HG02973 (cell line): Measurements from ENCODE around the gene DEUP1.
"Not testable (repeated sequence)": the region's sequence is repeated elsewhere in the genome, so short reads cannot be mapped to it uniquely, and the experiment has no call there.

Source experiments
- ATAC-seq: cut with Tn5 transposase; IDR thresholded peaks from one replicate; pipeline ENCODE4 v1.9.1; 2021; ENCODE audit warnings: moderate library complexity; ENCODE audit not compliant: unreplicated experiment

Gene DEUP1, protein sequence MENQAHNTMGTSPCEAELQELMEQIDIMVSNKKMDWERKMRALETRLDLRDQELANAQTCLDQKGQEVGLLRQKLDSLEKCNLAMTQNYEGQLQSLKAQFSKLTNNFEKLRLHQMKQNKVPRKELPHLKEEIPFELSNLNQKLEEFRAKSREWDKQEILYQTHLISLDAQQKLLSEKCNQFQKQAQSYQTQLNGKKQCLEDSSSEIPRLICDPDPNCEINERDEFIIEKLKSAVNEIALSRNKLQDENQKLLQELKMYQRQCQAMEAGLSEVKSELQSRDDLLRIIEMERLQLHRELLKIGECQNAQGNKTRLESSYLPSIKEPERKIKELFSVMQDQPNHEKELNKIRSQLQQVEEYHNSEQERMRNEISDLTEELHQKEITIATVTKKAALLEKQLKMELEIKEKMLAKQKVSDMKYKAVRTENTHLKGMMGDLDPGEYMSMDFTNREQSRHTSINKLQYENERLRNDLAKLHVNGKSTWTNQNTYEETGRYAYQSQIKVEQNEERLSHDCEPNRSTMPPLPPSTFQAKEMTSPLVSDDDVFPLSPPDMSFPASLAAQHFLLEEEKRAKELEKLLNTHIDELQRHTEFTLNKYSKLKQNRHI

DNA sequence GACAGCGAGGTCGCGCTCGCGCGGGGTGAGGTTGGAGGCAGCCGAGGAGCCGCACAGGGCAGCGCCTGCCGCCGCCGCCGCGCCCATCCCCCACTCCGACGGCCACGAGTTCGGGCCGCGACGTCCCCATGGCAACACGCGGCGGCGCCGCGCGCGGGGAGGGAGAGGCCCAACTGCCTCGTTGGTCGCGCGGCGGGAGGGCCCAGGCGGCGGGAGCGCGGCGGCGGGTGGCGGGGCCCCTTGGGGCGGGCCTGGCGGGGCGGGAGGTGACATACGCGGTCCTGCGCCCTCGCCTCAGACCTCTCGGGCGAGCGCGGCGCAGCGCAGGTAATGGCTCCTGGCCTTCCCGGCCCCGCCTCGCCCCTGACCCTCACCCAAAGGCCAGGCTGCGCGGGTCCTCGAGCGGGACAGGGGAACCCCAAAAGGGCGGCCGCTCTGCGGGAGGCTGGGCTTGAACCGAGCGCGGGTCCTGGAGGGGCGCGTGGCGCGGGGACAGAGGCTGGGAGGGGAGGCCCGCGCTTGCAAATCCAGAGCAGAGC is at the start of gene DEUP1:
TSS of gene DEUP1 (plus strand) at position 297 of the 539 bp plus-strand sequence. CDS start 1,518 bp downstream, outside the sequence.
- peak; percentile 58 for ATAC-seq

GRCh38 chr11:93285430-93285829 is 45.1 kb upstream of the DEUP1 start:
- ATAC-seq = no peak

DNA sequence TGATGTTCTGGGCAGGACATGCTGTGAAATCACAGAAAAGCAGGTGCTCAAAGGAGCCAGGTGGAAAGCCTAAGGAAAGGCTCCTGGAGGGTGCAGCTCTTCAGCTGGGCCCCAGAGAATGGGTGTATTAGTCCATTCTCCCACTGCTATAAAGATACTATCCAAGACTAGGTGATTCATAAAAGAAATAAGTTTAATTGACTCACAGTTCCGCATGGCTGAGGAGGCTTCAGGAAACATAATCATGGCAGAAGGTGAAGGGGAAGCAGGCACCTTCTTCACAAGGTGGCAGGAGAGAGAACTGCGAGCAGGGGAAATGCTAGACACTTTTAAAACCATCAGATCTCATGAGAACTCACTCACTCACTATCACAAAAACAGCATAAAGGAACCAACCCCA is 43.1 kb upstream of the DEUP1 start:
- ATAC-seq = no peak

- no peak for ATAC-seq
Measured at GRCh38 chr11:93288079-93288478, 42.5 kb upstream of the DEUP1 start.

DNA sequence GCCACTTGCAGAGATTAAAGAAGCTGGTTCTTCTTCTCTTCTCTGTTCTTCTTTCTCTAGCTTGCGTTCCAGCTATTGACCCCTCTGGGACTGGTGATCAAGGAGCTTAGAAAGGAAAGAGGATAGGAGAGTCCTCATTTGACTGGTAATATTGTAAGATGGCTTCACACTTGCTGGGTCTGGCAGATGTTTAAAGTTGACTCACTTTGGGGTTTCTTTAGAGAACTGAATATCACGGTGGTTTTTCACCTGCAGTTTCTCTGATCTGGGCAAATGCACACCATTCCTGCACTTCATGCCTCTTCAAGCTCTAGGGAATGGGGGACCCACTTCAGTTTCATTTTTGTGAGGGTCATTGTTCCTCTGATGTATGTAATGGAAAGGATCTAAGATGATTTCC is 41.8 kb upstream of the DEUP1 start:
- ATAC-seq = no peak

GRCh38 chr11:93289782-93290463 is 40.6 kb upstream of the DEUP1 start:
- ATAC-seq = no peak

DNA sequence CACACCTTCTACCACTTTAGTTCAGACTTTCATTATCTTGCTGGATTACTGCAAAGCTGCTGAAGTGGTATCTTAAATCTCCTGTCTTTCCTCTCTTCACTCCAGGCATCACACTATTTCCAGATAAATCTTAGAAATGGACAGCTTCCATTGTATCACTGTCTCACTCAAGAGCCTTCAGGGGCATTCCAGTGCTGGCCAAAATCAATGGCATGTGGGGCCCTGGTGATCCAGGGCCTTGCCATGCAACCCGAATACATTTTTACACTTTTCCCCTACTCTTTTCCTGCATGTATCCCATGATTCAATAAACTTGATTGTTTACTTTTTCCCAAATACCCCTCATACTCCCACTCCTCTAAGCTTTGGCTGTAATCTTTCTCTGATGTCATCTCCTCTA is 39.4 kb upstream of the DEUP1 start:
- no peak for ATAC-seq

DNA sequence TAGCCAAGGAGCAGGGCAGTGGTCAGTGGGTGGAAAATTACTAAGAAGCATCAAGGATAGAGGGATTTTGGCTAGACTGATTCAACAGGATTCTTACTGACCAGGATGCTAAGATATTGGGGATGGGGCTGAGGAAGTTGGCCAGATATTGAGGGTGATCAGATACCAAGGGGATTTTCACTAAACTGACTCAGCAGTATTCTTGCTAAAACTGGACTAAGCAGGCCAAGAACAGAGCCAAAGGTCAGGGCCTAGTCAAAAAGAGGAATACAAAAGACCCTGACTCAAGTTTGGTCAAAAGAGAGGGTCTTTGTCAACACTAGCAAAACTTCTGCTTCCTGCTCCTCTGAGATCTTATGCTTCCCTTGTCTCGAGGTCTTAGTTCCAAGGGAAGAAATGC is 38.6 kb upstream of the DEUP1 start:
- no peak for ATAC-seq

DNA sequence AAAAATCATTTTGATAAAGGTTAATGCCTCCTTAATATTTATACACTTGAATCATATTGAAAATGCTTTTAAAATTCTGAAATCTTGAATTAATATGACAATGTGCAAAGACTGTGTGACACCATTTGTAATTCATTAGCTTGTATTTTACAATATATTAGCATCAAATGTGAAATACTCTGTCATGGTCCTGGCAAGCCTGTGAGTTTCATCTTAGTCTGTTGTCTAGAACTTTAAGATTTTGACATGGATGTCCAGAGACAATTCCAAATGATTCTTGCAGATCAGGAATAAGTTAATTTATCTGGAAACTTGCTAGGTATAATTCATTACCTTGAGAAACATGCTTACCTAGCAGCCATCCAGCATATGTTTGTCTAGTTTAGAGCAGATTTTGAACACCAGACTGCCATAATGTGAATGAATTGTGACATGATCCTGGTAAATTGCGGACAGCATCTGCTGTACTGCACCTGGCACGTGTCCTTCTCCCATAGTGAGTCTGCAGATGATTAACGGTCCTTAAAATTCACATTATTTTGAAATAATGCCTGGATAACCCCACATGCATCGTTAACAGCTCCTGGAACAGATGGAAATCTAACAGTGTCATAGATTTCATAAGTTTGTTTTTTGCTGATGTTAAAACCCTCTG is 34.5 kb upstream of the DEUP1 start:
- no peak for ATAC-seq

GRCh38 chr11:93303689-93304088 is 26.9 kb upstream of the DEUP1 start:
- ATAC-seq = no peak

- ATAC-seq = not testable (repeated sequence)
Measured at GRCh38 chr11:93314399-93314798, 16.1 kb upstream of the DEUP1 start.

DNA sequence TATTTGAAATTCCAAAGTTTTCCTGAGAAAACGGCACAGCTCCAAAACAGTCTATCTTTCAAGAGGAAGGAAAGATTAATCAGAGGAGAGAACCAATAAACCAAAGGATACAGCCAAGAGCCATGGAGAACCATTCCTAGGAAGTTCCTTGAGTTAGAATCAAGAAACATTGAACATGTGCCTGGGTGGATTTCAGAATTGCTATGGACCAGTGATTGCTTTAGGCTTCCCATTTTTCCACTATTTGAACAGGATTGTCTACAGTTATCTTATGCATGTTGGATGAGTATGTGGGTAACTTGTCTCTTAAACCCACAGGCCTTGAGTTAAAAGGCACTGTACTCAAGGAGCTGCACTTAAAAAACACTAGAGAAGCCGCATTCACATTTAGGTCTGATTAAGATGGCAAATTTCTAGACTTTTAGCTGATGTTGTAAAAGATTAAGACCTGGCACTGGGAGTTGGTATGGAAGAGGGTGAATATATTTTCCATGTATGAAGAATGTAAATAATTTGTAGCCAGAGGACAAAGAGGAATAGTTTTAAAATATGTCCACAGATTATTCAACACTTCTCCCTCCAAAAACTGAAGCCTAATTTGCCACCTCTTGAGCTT is 11.2 kb upstream of the DEUP1 start:
- ATAC-seq = no peak

DNA sequence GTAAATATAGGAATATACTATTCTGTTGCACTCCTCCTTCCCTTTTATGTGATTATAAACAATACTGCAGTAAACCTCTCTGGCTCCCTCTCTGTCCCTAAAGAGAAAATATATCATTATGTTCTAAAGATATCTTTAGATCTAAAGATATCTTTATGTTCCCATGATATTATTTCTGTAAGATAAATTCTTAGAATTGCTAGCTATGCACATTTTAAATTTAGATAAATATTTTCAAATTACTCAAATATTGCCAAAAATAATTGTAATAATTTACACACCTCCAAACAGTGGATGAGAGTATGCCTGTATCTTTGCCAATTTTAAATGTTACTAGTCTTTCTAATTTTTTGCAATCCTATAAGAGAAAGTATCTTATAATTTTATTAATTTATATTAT is 10.3 kb upstream of the DEUP1 start:
- ATAC-seq = no peak

DNA sequence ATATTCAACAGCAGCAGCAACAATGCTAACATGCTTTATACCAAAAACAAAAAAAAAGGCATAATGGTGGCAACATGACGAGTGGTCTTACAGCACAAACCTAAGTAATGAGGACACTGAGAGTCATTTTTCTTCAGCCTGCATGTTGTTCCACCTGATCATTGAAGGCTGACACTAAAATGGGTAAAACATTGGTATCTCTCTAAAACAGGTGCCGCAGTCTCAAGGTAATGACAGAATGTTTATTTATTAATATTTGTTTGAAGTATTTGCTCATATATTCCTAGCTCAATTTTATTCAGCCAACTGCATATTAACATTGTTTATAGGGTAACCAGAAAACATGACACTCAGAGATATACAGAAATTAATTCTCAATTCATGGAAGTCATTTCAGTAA is 8.3 kb upstream of the DEUP1 start:
- no peak for ATAC-seq

GRCh38 chr11:93323747-93324146 is 6.8 kb upstream of the DEUP1 start:
- no peak for ATAC-seq

DNA sequence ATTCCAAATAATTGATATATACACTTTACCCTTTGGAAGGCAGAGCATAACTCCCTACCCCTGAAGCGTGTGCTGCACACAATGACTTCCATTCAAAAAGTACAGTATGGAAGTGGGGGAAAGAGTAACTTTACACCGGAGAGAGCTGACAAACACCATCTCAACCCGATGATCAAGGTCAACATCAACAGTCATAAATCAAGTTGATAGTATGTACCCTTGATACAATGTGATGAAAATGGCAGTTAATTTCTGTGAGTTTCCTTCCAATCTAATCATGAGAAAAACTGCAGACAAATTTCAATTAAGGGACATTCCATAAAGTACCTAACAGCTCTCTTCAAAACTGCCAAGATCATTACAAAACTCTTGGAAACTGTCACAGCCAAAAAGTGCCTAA is 6.0 kb upstream of the DEUP1 start:
- no peak for ATAC-seq

DNA sequence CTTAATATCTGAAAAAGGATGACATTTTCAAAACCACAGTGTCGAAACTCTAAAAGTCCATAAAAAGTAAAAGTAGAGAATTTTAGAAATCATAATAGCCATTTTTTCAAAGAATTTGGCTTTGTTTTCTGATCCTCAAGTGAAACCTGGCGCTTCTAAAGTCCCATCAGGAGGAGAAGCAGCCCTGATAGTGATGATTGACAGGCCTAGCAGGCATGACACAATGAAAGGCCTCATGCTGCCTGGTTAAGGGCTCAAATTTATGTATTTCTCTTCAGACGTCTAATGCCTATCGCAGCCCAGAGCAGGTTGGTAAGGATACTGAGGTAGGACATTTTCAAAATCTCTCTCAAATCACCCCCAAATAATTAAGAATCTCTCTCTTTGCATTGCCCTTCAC is 3.9 kb upstream of the DEUP1 start:
- ATAC-seq = no peak

DNA sequence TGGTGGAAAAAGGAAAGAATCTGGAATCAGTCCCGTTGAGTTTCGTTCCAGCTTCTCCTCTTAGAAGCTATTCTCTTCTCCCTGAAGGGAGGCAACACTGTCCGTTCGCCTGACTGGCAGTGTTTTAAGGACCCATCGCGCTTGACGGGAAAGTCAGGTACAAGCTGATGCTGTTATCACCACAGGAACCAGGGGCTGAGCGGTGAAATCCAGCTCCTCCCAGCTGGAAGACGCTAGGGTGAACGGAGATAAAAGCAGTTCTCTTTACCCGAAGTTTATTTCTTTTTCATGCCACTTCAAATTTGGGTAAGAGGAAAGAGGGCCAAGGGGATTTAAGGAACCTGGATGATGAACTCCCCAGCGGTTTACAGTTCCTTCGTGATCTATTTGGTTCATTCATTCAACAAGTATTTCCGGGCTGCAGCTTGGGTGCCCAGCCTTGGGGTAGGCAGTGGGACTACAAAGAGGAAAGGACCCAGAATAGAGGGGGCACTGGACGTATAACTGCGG is 551 bp upstream of the DEUP1 start:
- peak; percentile 16 for ATAC-seq

GRCh38 chr11:93340223-93340622 is 9.7 kb downstream of the DEUP1 start:
- ATAC-seq = no peak

GRCh38 chr11:93344855-93345333 is 14.4 kb downstream of the DEUP1 start:
- no peak for ATAC-seq
